Measurements from ENCODE around the gene TUBGCP6.

TUBGCP6 gene

GRCh38 chr22:50289151-50289941 lies 44.5 kb upstream of the TUBGCP6 start:
- no peak for DNase-seq (ENCODE audit: low read depth)
- TF ChIP-seq CTCF (conservative IDR thresholded peaks at IDR 0.05; ENCODE audit: low read depth, low read length): no peak
- H3K4me3 ChIP-seq (ENCODE audit: low read depth, low read length): no peak overlapping the region

DNA sequence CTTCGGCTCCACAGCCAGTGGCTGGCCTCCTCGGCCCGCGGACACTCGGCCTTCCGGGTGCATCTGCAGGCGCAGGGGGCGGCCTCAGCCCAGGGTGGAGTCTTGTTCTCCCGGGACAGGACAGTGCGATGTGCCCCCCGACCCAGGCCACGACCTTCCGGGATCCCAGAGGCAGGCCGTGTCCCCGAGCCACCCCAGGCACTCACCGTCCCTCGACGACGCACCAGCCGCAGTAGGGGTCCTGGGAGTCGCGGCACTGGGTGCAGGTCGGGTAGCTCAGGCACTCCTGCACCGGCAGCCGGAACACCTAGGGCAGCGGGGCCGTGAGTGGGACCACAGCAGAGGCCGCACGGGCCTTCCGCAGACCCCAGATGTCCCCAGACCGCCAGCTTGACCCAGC lies 42.9 kb upstream of the TUBGCP6 start:
- no peak for DNase-seq (ENCODE audit: low read depth)
- TF ChIP-seq CTCF (conservative IDR thresholded peaks at IDR 0.05; ENCODE audit: low read depth, low read length): no peak
- H3K4me3 ChIP-seq (ENCODE audit: low read depth, low read length): no peak overlapping the region

DNA sequence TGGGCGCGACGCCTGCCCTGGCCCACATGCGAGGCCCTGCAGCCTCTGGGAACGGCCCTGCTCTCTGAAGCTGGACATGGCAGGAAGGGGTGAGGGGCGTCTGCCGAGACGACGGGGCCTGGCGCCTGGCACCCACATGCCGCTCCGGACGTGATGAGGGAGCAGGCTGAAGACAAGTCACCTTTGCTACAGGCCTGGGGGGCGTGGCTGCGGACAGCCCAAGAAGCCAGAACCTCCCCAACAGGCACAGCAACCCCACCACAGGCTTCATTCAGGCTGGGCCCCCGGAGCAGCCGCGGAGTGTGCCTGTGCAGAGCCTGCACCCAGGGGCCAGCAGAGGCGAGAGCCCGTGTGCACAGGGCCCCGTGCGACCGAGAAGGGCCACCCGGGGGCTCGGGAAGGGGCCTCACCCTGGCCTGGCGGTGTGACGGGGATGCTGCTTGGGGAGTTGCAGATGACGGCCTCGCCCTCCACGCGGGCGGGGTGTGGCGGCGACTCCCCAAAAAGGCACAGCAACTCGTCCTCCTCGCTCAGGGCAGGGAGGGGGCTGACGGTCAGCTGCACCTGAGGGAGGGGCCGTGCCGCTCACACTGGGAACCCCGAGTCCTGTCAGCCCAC lies 42.0 kb upstream of the TUBGCP6 start:
- no peak for DNase-seq (ENCODE audit: low read depth)
- H3K4me3 ChIP-seq (ENCODE audit: low read depth, low read length): no peak overlapping the region
- TF ChIP-seq CTCF (conservative IDR thresholded peaks at IDR 0.05; ENCODE audit: low read depth, low read length): no peak

- no peak for DNase-seq (ENCODE audit: low read depth)
- no peak for TF ChIP-seq CTCF (conservative IDR thresholded peaks at IDR 0.05; ENCODE audit: low read depth, low read length)
Measured at GRCh38 chr22:50286275-50286674, 41.5 kb upstream of the TUBGCP6 start.

GRCh38 chr22:50285568-50286229 lies 40.9 kb upstream of the TUBGCP6 start:
- DNase-seq (ENCODE audit: low read depth): no peak

More at GRCh38 chr22:50286275-50286674, 41.5 kb upstream of the TUBGCP6 start:
- H3K4me3 ChIP-seq (ENCODE audit: low read depth, low read length): no peak overlapping the region

GRCh38 chr22:50284479-50284878 lies 39.7 kb upstream of the TUBGCP6 start:
- TF ChIP-seq CTCF (conservative IDR thresholded peaks at IDR 0.05; ENCODE audit: low read depth, low read length): no peak
- H3K4me3 ChIP-seq (ENCODE audit: low read depth, low read length): no peak overlapping the region
- no peak for DNase-seq (ENCODE audit: low read depth)

More at GRCh38 chr22:50285568-50286229, 40.9 kb upstream of the TUBGCP6 start:
- no peak overlapping the region for H3K4me3 ChIP-seq (ENCODE audit: low read depth, low read length)
- no peak for TF ChIP-seq CTCF (conservative IDR thresholded peaks at IDR 0.05; ENCODE audit: low read depth, low read length)
